Jurkat, Clone E6-1 (cell line): ENCODE measurements around the gene RSRC2.

Experiments used
- DNase-seq: peaks from one replicate; pipeline ENCODE4 v3.0.0-alpha.2; 2011; ENCODE audit warnings: low read depth, low spot score
- H3K4me3 ChIP-seq: 2 replicates; pipeline ENCODE4 v1.5.1; 2011; ENCODE audit warnings: mild to moderate bottlenecking, low read length, control low read depth, moderate library complexity

RSRC2 gene

DNA sequence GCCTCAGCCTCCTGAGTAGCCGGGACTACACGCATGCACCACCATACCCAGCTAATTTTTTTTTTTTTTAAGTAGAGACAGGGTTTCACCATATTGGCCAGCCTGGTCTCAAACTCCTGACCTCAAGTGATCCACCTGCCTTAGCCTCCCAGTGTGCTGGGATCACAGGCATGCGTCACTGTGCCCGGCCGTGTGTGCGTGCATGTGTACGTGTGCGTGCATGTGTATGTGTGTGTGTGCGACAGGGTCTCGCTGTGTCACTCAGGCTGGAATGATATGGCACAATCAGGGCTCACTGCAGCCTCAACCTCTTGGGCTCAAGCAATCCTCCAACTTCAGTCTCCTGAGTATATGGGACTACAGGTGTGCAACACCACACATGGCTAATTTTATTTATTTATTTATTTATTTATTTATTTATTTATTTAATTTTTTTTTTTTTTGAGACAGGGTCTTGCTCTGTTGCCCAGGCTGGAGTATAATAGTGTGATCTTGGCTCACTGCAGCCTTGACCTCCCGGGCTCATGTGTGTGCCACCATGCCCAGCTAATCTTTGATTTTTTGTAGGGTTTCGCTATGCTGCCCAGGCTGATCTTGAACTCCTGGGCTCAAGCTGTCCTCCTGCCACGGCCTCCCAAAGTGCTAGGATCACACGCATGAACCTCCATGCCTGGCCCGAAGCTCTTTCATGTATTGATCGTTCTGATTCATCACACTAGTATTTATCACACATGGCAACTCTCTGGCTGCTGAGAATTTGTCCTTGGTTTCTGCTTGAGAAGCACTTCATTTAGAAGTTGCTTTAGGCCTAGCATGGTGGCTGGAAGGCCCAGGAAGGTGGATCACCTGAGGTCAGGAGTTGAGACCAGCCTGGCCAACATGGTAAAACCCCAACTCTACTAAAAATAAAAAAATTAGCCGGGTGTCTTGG lies 68.4 kb downstream of the RSRC2 start:
- no peak overlapping the region for H3K4me3 ChIP-seq
- no peak for DNase-seq

DNA sequence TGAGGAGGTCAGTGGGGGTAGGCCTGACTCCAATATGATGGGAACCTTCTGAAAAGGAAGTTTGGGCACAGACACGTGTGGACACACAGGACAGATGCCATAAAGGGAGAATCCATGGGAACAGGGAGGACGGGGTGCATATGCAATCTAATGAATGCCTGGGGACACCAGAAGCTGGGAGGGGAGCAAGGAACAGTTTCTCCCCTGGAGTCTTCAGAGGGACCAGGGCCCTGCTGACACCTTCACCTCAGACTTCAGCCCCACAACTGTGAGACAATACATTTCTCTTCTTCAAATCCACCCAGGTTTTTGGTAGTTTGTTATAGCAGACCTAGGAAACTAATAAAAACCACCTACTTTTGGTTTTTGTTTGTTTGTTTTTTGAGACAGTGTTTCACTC lies 69.1 kb downstream of the RSRC2 start:
- H3K4me3 ChIP-seq, result no peak overlapping the region
- no peak for DNase-seq

DNA sequence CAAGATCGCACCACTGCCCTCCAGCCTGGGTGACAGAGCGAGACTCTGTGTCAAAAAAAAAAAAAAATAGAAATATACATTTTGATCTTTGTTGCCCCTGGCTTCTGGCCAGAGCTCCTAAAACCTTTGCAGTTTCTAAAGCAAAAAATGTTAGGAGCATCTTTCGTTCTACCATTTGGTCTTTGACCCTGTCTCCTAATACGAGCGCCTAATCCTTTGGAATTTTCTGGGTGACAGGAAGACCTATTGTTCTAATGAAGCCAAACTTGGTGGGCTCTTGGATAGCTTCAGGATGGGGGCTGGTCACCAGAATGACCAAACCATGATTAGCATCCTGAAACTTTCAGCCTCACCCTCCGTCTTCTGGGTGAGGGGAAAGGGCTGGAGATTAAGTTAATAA lies 72.0 kb downstream of the RSRC2 start:
- H3K4me3 ChIP-seq, result no peak overlapping the region
- no peak for DNase-seq

DNA sequence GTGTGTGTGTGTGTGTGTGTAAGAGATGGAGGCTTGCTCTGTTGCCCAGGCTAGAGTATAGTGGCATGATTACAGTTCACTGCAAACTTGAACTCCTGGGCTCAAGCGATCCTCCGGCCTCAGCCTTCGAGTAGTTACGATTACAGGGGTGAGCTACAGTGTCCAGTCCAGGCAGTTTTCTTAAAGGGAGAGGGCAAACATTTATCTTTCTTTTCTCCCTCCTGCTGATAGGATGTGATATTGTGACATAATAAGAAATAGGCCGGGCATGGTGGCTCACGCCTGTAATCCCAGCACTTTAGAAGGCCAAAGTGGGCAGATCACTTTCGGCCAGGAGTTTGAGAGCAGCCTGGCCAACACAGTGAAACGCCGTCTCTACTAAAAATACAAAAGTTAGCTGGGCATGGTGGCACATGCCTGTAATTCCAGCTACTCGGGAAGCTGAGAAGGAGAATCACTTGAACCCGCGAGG lies 72.5 kb downstream of the RSRC2 start:
- DNase-seq, result no peak
- H3K4me3 ChIP-seq, result no peak overlapping the region
